Right lung (tissue), 5 donors: ENCODE measurements around the gene MED25. TPM values are rescaled to one million over a fixed set of nuclear protein-coding genes. Genes with fewer than 3 reads are reported as not detected.

Experiments used
- DNase-seq, 2 donors: peaks; one replicate each; pipeline ENCODE4 v3.0.0-alpha.2; 2013
- polyA plus RNA-seq, 5 donors: library from polyadenylated mRNA; unstranded; fragments of 120-200 nt; gene quantifications; one replicate each; pipeline versions ENCODE4 v1.2.1 to v1.2.3, GENCODE V29; 2013; ENCODE audit warnings: inconsistent platforms in 1 of 5, low replicate concordance in 1 of 5; ENCODE audit not compliant: insufficient read length in 5 of 5, insufficient read depth in 1 of 5

The MED25 gene
- polyA plus RNA-seq, 5 donors = 45.4 to 63.8 (median 54.8) TPM

GRCh38 chr19:49856574-49857021 lies 38.5 kb downstream of the MED25 start:
- DNase-seq = no peak

GRCh38 chr19:49857061-49857837 lies 39.2 kb downstream of the MED25 start:
- no peak for DNase-seq

DNA sequence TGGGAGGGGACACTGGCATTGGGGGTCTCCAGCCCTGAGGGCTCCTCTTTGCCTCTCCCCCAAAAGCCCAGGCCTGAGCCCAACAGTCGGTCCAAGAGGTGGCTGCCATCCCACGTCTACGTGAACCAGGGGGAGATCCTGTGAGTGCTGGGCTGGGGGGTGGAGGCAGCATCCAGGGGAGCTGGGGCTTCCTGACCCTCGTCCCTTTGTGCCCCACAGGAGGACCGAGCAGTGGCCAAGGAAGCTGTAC lies 39.7 kb downstream of the MED25 start:
- no peak for DNase-seq

GRCh38 chr19:49858088-49858985 lies 40.2 kb downstream of the MED25 start:
- DNase-seq = no peak

DNA sequence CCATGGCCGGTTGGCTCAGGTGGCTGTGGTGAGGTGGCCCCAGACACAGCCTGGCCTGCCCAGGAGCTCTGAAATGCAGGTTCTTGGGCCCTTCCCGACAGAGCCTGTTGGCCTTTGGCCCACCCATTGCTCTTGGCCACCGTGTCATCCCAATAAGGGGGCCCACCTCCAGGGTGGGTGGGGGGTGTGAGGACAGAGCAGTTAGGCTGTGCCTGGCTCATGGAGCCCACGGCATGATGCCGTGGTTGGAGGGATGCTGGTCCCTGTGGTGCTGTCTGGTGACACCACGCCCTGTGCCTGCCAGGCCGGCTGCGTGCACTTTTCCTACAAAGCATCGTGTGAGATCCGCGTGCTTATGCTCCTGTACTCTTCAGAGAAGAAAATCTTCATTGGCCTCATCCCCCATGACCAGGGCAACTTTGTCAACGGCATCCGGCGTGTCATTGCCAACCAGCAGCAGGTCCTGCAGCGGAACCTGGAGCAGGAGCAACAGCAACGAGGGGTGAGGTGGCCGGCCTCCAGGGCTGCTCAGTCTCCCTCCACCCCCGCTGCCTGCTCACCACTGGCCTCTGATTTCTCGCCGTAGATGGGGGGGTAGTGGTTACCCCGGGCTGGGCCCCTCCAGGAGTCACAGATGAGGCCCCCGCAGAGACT lies 41.7 kb downstream of the MED25 start:
- no peak for DNase-seq

- DNase-seq = no peak
These were observed 42.4 kb downstream of the MED25 start for GRCh38 chr19:49860336-49861102.

DNA sequence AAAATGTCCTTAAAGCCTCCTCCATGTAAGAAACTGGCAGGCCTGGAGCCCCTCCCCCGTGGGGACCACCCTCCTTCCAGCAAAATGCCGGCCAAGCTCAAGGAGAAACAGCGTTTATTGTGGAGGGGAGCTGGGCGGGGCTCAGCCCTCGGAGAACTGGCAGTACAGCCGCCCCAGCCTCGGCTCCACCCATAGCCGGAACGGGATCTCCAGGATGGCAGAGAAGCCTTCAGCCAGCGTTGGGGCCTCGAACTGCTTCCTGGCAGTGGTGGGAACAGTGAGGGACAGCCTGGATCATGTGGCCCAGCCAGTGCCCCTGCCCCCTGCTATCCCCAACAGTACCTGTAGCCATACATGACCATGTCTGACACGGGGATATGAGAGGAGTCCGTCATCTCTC lies 43.0 kb downstream of the MED25 start:
- no peak for DNase-seq

GRCh38 chr19:49861541-49862378 lies 43.7 kb downstream of the MED25 start:
- DNase-seq = no peak

- no peak for DNase-seq
These were observed 44.5 kb downstream of the MED25 start for GRCh38 chr19:49862391-49863253.

- no peak for DNase-seq
These were observed 45.3 kb downstream of the MED25 start for GRCh38 chr19:49863254-49863934.

DNA sequence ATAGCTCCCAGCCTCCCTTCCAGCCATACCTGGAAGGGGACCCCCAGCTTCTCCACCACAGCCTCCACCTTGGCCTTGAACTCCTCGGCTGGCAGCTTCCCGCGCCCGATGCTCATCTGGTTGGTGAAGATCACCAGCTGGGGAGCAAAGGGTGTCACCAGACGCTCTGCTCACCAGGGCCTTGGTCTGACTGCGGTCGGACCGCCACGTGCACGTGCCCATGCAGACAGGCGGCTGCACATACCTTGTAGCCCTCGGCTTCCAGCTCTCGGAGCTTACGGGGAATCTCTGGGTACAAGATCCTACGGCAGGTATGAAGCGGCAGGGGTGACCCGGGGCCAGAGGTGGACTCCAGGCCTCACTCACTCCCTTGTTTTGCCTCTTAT lies 45.8 kb downstream of the MED25 start:
- DNase-seq = no peak

GRCh38 chr19:49864890-49865289 lies 46.8 kb downstream of the MED25 start:
- no peak for DNase-seq

GRCh38 chr19:49866933-49867782 lies 49.1 kb downstream of the MED25 start, which contains the start of gene PNKP:
Gene PNKP, minus strand, starts transcription at chr19:49867576. Its CDS starts 372 bp downstream, at chr19:49867204.
- peak; percentile 92 to 93 for DNase-seq

DNA sequence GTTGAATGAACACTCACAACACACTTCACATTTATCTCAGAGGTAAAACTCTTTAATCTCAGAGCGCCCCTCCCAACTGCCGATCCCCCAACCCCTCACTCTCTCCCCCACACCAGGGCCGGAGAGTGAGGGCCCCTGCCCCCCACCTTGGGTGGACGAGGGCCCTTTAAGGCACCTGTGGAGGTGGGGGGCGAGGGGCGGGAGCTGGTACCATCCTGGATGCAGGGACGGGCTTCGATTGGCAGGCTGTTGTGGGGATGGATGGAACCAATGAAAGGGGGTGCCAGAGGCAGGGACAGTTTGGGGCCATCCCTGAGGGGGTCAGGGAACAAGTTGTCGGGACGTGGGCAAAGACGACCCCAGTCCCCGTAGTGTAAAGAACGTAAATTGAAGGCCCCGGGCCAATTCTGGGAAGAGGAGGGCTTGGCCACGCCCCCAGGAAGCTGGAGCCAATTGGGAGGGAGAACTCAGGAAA lies 51.0 kb downstream of the MED25 start:
- no peak for DNase-seq

- DNase-seq = peak; percentile 99
These were observed 51.6 kb downstream of the MED25 start for GRCh38 chr19:49869484-49870308.

DNA sequence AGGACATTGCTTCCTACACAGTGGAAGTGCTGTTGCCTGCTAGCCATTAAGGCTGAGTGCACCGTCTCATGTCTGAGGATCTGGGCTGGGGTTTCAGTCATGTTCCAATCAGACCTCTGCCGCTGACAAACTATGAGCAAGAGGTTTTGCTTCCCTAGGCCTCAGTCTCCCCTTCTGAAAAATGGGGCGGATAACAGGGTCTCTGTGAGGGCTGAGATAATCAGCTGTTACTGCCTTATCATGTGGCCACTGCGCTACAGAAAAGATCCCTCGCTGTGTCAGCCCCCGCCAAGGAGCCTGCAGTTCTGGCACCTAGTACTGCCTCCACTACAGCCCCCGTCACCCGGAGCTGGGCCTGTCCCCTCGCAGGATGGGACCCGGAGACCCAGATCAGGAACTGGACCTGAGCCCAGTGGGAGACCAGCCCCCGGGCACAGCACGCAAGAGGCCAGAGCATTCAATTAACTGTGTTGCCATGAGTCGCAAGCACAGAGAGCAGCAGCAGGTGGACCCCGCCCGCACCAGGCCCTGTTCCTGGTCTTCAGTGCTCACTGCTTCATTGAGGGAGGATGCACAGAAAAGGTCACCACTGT lies 52.3 kb downstream of the MED25 start:
- DNase-seq = no peak
